HG03025 (cell line): Measurements from ENCODE around the gene RBM20.
"Not testable (repeated sequence)": the region's sequence is repeated elsewhere in the genome, so short reads cannot be mapped to it uniquely, and the experiment has no call there.

Experiments used
- ATAC-seq: cut with Tn5 transposase; IDR thresholded peaks from one replicate; pipeline ENCODE4 v1.9.1; 2021; ENCODE audit warnings: mild to moderate bottlenecking, moderate library complexity; ENCODE audit not compliant: unreplicated experiment, low FRiP score

The RBM20 gene

GRCh38 chr10:110699859-110700468 lies 55.8 kb downstream of the RBM20 start:
- no peak for ATAC-seq

DNA sequence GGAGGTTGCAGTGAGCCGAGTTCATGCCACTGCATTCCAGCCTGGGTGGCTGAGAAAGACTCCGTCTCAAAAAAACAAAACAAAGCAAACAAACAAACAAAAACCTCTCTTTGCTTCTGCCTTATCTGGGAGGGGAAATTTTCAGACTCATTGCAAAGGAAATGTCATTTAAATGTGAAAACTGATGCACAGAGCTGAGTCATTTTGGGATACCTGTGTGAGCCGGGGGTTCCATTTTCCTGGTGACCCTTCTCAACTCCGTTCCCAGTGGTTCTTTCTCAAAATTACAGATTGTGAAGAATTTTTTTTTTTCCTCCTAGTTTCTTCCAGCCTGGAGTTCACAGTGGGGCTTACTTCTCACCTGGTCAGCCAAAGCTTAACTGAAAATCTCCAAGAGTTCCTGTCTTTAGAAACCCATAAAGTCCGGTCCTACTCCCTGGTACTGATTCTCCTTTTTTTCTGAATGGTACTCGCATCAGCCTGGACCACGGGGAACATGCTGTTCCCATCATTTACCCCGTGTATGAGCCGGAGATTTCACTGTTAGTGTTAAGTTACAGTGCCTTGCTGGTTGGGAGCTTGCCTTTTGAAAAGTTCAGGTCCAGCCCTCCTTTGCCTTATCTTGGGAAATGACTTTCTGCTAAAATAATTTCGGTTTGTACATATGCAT lies 56.9 kb downstream of the RBM20 start:
- ATAC-seq = no peak

DNA sequence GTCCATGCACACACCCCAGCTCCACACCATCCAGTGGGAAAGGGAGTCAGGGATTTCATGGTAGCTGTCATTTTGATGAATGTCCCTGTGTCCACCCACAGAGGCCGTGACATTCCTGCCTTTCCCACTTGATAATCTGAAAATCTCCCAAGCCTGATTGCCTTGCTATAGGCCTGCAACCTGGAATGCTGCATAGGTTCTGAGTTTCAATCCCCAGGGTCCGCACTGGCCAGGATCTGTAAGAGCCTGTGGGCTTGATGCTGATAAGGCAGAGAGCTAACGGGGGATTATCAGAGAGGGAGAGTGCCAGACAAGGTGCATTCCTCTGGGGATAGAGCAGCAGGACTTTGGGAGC lies 57.5 kb downstream of the RBM20 start:
- no peak for ATAC-seq

- ATAC-seq = no peak
Measured at GRCh38 chr10:110704070-110704469, 59.9 kb downstream of the RBM20 start.

DNA sequence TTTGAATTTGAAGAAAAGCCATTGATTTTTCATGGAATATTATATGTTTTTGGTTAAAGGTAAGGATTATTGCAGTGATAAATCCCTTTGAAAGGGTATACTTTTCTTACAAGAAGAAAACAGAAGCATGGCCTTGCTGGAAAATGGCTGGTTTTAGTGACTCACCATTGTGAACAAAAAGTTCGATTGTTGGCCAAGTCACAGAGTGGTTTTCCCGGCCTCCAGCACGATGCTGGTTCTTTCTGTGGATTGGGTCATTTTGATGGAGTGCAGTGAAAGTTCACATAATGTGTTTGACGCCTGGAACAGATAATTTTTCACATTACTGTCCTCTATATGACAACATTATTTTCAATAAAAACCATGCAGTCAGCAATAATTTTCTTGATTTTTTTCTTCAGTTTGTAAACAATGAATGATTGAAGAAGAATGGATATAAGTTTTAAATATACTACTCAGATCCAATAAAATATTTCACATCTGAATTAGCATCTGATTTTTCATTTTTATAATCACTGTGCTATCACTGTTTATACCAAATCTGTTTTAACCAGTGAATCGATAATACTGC lies 60.9 kb downstream of the RBM20 start:
- no peak for ATAC-seq

DNA sequence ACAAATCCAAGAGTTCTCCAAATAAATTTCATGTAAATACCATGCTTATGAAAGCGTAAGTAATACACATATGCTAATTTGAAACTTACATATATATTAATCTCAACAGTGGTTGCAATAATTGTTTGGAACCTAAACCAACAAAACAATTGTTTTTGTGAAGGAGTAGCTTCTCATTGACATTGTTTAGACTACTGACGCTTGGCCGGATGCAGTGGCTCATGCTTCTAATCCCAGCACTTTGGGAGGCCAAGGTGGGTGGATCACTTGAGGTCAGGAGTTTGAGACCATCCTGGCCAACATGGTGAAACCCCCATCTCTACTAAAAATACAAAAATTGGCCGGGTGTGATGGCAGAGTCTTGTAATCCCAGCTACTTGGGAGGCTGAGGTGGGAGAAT lies 61.5 kb downstream of the RBM20 start:
- ATAC-seq = not testable (repeated sequence)

DNA sequence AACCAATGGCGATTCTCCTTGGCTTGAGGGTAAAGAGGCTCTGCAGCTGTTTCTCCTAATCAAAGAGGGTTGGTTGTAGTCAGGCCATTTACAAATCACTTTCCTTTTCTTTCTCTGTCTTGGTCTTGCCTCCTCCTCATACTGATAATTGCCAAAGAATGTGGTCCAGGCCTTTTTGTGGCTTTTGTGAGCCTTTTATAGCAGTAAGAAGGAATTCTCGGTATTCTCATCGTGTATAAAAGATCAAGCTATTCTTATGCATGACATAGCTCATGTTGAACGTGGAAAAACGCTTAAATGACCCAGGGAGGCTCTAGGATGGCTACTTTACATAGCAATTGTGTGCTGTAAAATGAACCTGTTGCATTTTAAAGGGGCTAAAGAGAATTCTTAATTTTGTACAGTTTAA lies 62.6 kb downstream of the RBM20 start:
- no peak for ATAC-seq

GRCh38 chr10:110708776-110709443 lies 64.8 kb downstream of the RBM20 start:
- ATAC-seq = no peak

DNA sequence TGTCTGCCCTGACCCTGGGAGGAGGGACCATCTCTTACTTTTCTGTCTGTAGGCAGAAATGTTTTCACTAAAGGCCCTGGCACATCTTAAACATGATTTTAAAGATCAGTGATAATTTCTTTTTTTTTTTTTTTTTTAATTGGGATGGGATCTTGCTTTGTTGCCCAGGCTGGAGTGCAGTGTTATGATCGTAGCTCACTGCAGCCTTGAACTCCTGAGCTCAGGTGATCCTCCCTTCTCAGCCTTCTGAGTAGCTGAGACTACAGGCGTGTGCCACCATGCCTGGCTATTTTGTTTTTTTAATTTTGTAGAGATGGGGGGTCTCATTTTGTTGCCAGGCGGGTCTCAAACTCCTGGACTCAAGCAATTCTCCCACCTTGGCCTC lies 65.3 kb downstream of the RBM20 start:
- no peak for ATAC-seq

DNA sequence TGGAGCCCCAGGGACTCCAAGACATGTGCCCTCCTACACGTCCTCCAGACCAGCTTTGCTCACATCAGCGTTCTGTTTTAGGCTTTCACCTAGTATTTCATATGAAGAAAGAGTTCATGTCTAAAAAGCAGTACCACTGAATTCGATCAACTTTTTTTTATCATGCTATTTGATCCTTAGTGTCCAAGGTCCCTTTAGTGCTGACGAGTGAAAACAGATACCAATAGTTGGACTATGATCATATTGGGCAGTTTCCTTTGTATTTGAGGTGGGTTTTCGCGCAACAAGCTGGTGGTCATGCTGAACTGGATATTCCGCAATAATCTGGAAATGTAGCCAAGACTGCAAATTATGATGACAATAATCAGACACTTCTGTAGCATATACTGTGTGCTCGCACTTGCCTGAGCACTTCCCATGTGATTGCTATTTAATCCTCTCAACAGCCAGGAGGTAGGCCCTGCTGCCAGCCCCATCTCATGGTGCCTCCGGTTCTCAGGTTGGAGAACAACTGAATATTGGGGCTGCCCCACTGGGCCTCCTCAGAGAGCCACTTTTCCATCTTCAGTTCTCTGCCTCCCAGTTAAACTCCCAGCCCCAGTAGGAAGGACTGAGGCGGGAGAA lies 65.9 kb downstream of the RBM20 start:
- ATAC-seq = no peak

DNA sequence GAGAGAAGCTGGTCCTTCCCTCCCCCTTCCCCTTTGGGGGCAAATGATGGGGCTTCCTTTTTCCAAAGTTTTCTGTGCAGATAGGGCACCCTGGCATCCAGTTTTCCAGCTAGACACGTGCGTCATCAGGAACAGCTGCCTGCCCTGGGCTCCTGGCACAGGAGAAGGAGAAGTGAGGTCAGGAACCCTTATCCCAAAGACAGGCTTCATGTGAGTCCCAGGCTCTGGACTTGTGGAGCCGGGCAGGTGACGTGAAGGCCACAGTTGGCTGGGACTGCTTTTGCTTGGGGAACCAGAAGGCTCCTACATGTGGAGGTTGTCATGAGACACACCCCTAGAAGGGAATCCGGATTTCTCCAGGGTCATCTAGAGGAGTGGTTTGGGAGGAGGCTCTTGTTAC lies 66.5 kb downstream of the RBM20 start:
- no peak for ATAC-seq

GRCh38 chr10:110711382-110711781 lies 67.2 kb downstream of the RBM20 start:
- no peak for ATAC-seq

DNA sequence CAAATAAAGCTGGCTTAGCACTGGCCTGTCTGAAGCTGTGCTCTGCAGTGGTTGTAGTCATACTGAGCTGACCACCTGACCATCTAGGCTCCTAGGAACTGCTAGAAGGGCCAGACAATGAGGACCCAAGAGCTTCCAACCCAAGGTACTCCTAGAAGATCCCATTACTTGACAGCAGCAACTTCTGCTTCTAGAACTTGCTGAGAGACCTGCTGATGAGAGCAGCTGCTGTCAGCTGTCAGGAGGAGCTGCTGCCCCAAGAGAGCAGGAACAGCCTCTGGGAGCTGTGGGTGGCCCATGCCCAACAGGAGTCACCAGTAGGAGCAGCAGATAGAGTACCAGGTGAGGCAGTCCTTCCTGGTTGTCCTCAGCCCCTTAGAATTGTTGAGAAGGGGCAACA lies 70.2 kb downstream of the RBM20 start:
- no peak for ATAC-seq

GRCh38 chr10:110717781-110718589 lies 73.8 kb downstream of the RBM20 start:
- peak; percentile 58 for ATAC-seq

DNA sequence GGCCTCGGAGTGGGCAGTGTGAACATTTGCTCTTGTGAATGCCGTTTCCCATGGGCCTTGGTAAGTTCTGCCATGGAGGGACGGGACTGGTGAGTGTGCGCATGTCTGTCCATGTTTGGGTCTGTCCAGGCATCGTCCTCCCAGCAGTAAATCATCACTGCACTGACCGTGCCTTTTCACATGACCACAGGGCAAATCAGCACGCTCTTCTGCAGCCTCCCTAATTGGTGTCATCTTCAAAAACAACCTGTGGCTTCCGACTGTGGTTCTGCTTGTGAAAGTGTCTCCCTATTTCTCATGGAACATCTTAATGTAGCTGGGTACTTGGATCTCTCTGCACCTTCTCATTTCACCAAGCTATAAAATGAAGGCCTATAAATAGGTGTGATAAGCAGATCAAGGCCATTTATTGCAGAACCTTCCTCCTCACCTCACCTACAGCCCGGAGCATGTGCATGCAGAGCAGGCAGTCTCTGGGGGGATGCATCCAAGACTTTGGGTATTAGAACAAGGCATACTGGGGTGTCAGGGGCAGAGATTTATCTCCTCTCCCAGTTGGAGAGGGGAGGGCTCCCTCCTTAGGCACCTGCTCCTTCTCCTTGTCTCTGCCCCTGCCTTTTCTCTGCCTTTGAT lies 77.4 kb downstream of the RBM20 start:
- no peak for ATAC-seq

- no peak for ATAC-seq
Measured at GRCh38 chr10:110723224-110723891, 79.2 kb downstream of the RBM20 start.

DNA sequence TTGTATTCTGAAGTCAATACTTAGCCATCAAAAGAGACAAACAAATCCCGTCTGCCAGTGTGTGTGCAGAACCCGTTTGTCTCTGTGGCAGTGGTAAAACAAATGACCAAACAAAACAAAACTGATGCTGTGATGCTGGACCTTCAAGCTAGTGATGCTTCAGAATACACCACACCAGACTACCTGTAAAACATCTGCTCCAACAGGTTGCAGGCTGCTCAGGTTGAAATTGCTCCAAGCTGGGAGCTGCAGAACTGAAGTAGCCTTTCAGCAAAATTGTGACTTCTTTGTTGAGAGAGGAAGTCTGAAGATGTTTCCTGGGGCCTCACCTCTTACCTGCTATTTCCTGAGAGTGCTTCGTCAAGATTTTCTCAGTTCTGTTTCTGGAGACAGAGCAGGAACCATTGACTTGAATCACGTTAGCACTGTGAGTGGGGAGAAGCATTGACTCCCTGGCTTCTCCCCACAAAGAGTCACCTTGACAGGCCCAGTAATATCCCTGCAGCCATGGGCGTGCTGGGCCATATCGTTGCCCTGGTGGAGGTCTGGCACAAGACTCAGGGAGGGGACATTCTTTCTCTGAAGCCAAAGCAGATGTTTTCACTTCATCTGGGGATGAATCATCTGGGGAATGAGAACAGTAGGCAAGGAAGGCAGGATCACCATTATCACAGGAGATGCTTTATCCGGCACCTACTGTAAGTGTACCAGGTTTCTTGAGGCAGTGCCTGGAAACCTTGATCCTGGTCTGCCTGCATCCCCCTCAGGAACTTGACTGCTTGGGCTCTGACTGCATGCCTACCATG lies 80.2 kb downstream of the RBM20 start:
- peak; percentile 89 for ATAC-seq

DNA sequence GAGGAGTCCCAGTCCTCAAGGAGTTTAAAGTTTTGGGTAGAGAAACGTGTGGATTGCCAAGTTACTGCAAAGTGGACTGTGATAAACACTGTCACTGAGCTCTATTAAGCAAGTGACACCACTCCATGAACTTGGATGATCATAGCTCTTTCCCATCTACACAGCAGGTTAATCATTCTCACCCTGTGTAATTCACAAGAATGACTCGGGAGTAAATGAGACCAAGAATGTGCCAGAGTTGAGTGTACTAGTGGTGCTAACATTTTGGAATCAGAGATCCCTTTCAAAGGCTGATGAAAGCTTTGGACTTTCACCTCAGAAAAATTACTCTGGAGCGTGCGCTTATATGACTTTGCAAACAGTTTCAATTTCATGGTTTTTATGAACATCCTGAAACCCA lies 80.8 kb downstream of the RBM20 start:
- no peak for ATAC-seq
